Measurements from ENCODE around the gene PRR36.

The PRR36 gene

GRCh38 chr19:7832781-7833180 lies 41.4 kb downstream of the PRR36 start:
- no peak for DNase-seq (ENCODE audit: low read depth)
- no peak overlapping the region for H3K4me3 ChIP-seq (ENCODE audit: control insufficient read depth, low read depth, low read length)
- TF ChIP-seq CTCF (conservative IDR thresholded peaks at IDR 0.05; ENCODE audit: control insufficient read depth, insufficient read depth, low read depth, low read length) = no peak

GRCh38 chr19:7832009-7832408 lies 42.2 kb downstream of the PRR36 start:
- H3K4me3 ChIP-seq (ENCODE audit: control insufficient read depth, low read depth, low read length) = no peak overlapping the region
- DNase-seq (ENCODE audit: low read depth) = no peak
- TF ChIP-seq CTCF (conservative IDR thresholded peaks at IDR 0.05; ENCODE audit: control insufficient read depth, insufficient read depth, low read depth, low read length) = no peak

GRCh38 chr19:7831452-7831851 lies 42.7 kb downstream of the PRR36 start:
- peak; percentile 54 for DNase-seq (ENCODE audit: low read depth)
- H3K4me3 ChIP-seq (ENCODE audit: control insufficient read depth, low read depth, low read length) = peak overlapping the region; percentile 3
- peak; percentile 53 for TF ChIP-seq CTCF (conservative IDR thresholded peaks at IDR 0.05; ENCODE audit: control insufficient read depth, insufficient read depth, low read depth, low read length)

GRCh38 chr19:7830823-7831222 lies 43.4 kb downstream of the PRR36 start:
- TF ChIP-seq CTCF (conservative IDR thresholded peaks at IDR 0.05; ENCODE audit: control insufficient read depth, insufficient read depth, low read depth, low read length) = no peak
- peak overlapping the region; percentile 53 for H3K4me3 ChIP-seq (ENCODE audit: control insufficient read depth, low read depth, low read length)
- DNase-seq (ENCODE audit: low read depth) = no peak

GRCh38 chr19:7830272-7830771 lies 43.9 kb downstream of the PRR36 start:
- DNase-seq (ENCODE audit: low read depth) = no peak
- H3K4me3 ChIP-seq (ENCODE audit: control insufficient read depth, low read depth, low read length) = peak overlapping the region; percentile 53
- TF ChIP-seq CTCF (conservative IDR thresholded peaks at IDR 0.05; ENCODE audit: control insufficient read depth, insufficient read depth, low read depth, low read length) = no peak

GRCh38 chr19:7829561-7830271 lies 44.5 kb downstream of the PRR36 start, which contains the start of gene EVI5L:
EVI5L (plus strand) TSS chr19:7830218; CDS start chr19:7846543, 16,325 bp downstream.
- TF ChIP-seq CTCF (conservative IDR thresholded peaks at IDR 0.05; ENCODE audit: control insufficient read depth, insufficient read depth, low read depth, low read length) = no peak
- DNase-seq (ENCODE audit: low read depth) = peak; percentile 100
- peak within 1 kb of the TSS; percentile 53 for H3K4me3 ChIP-seq (ENCODE audit: control insufficient read depth, low read depth, low read length)
